ENCODE data around the gene PRXL2A. TPM values are rescaled to one million over a fixed set of nuclear protein-coding genes. Genes with fewer than 3 reads are reported as not detected.

PRXL2A gene
- total and polyA plus RNA-seq, 2 of the 4 experiments (the other 2 are of a cell fraction) = 0.90 to 0.92 TPM

DNA sequence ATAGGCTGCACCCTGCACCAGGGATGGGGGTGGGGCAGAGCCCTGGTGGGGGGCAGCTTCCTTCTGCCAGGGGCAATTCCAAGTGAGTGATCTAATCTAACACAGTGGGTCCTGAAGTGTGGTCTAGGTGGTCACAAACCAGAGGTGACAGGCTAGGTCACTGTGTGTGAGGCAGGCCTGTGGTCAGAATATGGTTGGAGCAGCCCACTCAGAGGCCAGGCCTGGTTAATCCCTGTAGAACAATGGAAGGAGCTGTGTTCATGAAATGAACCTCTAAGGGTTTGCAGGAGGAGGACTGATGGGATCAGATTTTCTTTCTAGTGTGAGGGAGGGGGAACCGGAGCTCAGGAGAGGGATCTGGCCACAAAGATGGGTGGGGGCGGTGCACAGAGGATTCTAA, 35.8 kb downstream of the PRXL2A start:
- dilution Hi-C loops (cut with HindIII; ENCODE audit: low sequenced_read_pairs, unreplicated experiment) = no loop called here
- POLR2A ChIA-PET (ENCODE audit: unreplicated experiment) = no interaction called here
- Histone ChIP-seq H2BK5ac (ENCODE audit: low read depth, low read length, poor library complexity, severe bottlenecking) (no peak overlapping the region), H3K4me1 (ENCODE audit: control insufficient read depth, insufficient read depth, low read length) (no peaks in the 10 kb centered on the region), H2BK120ac (ENCODE audit: low read depth, low read length) (no peak overlapping the region), H2BK15ac (ENCODE audit: low read depth, low read length) (no peak overlapping the region), H3K4me2 (ENCODE audit: low read depth, low read length) (no peak overlapping the region), H4K5ac (ENCODE audit: low read depth, low read length) (no peak overlapping the region), H4K20me1 (ENCODE audit: insufficient read depth, low read length) (no peaks in the 10 kb centered on the region), H3K23ac (ENCODE audit: low read depth, low read length) (no peak overlapping the region), H3K18ac (ENCODE audit: low read depth, low read length) (no peak overlapping the region), H2AK9ac (replicated peaks; ENCODE audit: low read depth, low read length, poor library complexity) (peak overlapping the region; percentile 0), H3K79me1 (ENCODE audit: low read depth in 1 of 2, low read length in 2 of 2) (no peaks in the 10 kb centered on the region), H3K14ac (replicated peaks; ENCODE audit: low read depth, low read length) (no peak overlapping the region), H3K36me3 (ENCODE audit: control insufficient read depth, insufficient read depth, low read length) (no peaks in the 10 kb centered on the region), H2AFZ (replicated peaks; ENCODE audit: low read length, poor library complexity) (peak overlapping the region; percentile 66), H3K4ac (ENCODE audit: low read depth, low read length) (no peak overlapping the region), H3K56ac (ENCODE audit: extremely low read depth, insufficient read depth, low read length) (no peak overlapping the region), H2BK20ac (ENCODE audit: low read depth, low read length) (no peak overlapping the region), H4K91ac (ENCODE audit: insufficient read depth, low read depth, low read length) (no peak overlapping the region), H3K9me1 (ENCODE audit: insufficient read depth, low read length) (no peaks in the 10 kb centered on the region), H3K9me3 (ENCODE audit: control insufficient read depth, insufficient read depth, low read length) (no peaks in the 10 kb centered on the region), H3K27ac (ENCODE audit: insufficient read depth, low read length) (no peak overlapping the region), H3K27me3 (ENCODE audit: control insufficient read depth, insufficient read depth, low read length) (peaks cover 1% of the 10 kb centered on the region; the same call in 1 of the 2 replicates), H3K9ac (ENCODE audit: low read depth, low read length) (no peak overlapping the region), H4K8ac (ENCODE audit: low read depth in 2 of 2, low read length in 2 of 2) (no peak overlapping the region), H2AK5ac (ENCODE audit: low read depth, low read length) (no peak overlapping the region), H3K4me3 (ENCODE audit: insufficient read depth, low read depth, low read length) (no peak overlapping the region)
- CTCF ChIA-PET = interaction anchor here (0.6 to 2.1 kb wide), 13 partner anchors 9 to 775 kb away, joined by 3 to 32 read pairs (median 3); partner anchors contain the start of gene TSPAN14
- no TSS peak for BruUV-seq (replicated peaks)
- TF ChIP-seq MAFK (IDR thresholded peaks at IDR 0.05; ENCODE audit: low read depth, low read length) = no peak
- ATAC-seq (ENCODE audit: low read depth) (no peak), DNase-seq (no peak)
- in situ Hi-C loops (cut with MboI; ENCODE audit: low sequenced_read_pairs) = loop anchor here (10.0 to 25.0 kb wide), 2 partner anchors 221 to 468 kb away; no protein-coding TSS in a partner anchor
- WGBS, 2 experiments (ENCODE audit: extremely low coverage in 2 of 2, insufficient read length in 1 of 2) = 58% methylated on average over 2 of the region's 2 CpGs; no CpG with 5 or more reads in 1 of the 2 experiments
- intact Hi-C loops (cut with micrococcal nuclease) = loop anchor here (1.0 to 2.0 kb wide), 7 partner anchors 61 to 575 kb away; no protein-coding TSS in a partner anchor

Measured in IMR-90 (cell line).